Measurements from ENCODE around the gene SH3BP5L.

DNA sequence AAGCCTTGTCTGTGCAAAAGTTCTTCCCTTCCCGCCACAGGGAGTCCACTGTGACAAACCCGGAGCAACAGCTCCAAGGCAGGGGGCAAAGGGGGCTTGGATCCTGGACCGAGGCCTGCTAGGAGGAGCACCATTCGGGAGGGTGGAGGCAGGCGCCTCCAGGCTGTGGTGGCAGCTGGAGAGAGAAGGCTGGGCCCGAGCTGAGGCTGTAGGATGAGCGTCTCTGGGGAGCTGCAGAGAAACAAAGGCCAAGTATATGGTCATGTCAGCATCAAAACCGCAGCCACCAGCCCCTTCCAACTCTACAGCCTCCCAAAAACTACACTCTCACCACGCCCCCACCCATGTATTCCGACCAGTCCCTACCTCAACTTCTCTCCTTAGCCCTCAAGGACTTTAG, 579 bp downstream of the SH3BP5L start:
- no peak for TF ChIP-seq POLR2A (IDR thresholded peaks at IDR 0.05)
- TF ChIP-seq, protein P1, sequence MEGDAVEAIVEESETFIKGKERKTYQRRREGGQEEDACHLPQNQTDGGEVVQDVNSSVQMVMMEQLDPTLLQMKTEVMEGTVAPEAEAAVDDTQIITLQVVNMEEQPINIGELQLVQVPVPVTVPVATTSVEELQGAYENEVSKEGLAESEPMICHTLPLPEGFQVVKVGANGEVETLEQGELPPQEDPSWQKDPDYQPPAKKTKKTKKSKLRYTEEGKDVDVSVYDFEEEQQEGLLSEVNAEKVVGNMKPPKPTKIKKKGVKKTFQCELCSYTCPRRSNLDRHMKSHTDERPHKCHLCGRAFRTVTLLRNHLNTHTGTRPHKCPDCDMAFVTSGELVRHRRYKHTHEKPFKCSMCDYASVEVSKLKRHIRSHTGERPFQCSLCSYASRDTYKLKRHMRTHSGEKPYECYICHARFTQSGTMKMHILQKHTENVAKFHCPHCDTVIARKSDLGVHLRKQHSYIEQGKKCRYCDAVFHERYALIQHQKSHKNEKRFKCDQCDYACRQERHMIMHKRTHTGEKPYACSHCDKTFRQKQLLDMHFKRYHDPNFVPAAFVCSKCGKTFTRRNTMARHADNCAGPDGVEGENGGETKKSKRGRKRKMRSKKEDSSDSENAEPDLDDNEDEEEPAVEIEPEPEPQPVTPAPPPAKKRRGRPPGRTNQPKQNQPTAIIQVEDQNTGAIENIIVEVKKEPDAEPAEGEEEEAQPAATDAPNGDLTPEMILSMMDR (IDR thresholded peaks at IDR 0.05): no peak
